PC-3 (cell line): ENCODE results near the gene PPIC. TPM values are rescaled to one million over a fixed set of nuclear protein-coding genes. Genes with fewer than 3 reads are reported as not detected.
A peak's percentile ranks its signal among the peaks of the same experiment; 100 is the strongest.

Experiments
- ATAC-seq: fragments of 200-7000 bp; cut with Tn5 transposase; 2 replicates; pipeline ENCODE4 v1.9.1; 2020; ENCODE audit warnings: mild to moderate bottlenecking, moderate library complexity
- BruUV-seq: library from RNA; stranded (reverse); fragments of 400-500 nt; replicated peaks from 2 replicates; lab custom pipeline; 2021; lab: Mats Ljungman, UMichigan
- CTCF ChIA-PET: fragments of 300-600 bp; sonication (Branson Sonifier 250); formaldehyde crosslinking; loops from one replicate; lab custom pipeline; 2022; ENCODE audit warnings: antibody characterized with exemption; lab: Charles Lee
- POLR2A ChIA-PET: fragments of 300-600 bp; sonication (Branson Sonifier 250); formaldehyde crosslinking; loops from one replicate; lab custom pipeline; 2022; ENCODE audit warnings: antibody characterized with exemption; ENCODE audit not compliant: unreplicated experiment; lab: Charles Lee
- DNase-seq: peaks from one replicate; pipeline ENCODE4 v3.0.0-alpha.2; 2015
- H2AFZ ChIP-seq: fragments of 300-600 bp; sonication (generic); 2 replicates; pipeline ENCODE4 v1.6.0; 2016; ENCODE audit warnings: antibody characterized with exemption, low read length
- H3F3A ChIP-seq: fragments of 300-600 bp; sonication (generic); one replicate; pipeline ENCODE4 v1.6.0; 2017; ENCODE audit warnings: antibody characterized with exemption, low read length, control low read depth, mild to moderate bottlenecking; ENCODE audit not compliant: unreplicated experiment
- H3K27ac ChIP-seq: fragments of 300-600 bp; sonication (generic); 2 replicates; pipeline ENCODE4 v1.5.1; 2016; ENCODE audit warnings: mild to moderate bottlenecking, low read length
- H3K27me3 ChIP-seq: fragments of 300-600 bp; sonication (generic); 2 replicates; pipeline ENCODE4 v1.6.1; 2016; ENCODE audit warnings: low read length, mixed read lengths
- H3K36me3 ChIP-seq: fragments of 300-600 bp; sonication (generic); 2 replicates; pipeline ENCODE4 v1.6.1; 2016; ENCODE audit warnings: low read depth, mixed run types, low read length, mixed read lengths
- H3K4me1 ChIP-seq: fragments of 300-600 bp; sonication (generic); 2 replicates; pipeline ENCODE4 v1.5.1; 2016; ENCODE audit warnings: low read length; ENCODE audit not compliant: insufficient read depth
- H3K4me2 ChIP-seq: fragments of 300-600 bp; sonication (generic); 2 replicates; pipeline ENCODE4 v1.6.0; 2016; ENCODE audit warnings: low read length
- H3K4me3 ChIP-seq: fragments of 300-600 bp; sonication (generic); 2 replicates; pipeline ENCODE4 v1.5.1; 2016; ENCODE audit warnings: mild to moderate bottlenecking, low read length, mixed read lengths
- H3K79me2 ChIP-seq: fragments of 300-600 bp; sonication (generic); 2 replicates; pipeline ENCODE4 v1.6.1; 2017; ENCODE audit warnings: low read length, mixed read lengths
- H3K9ac ChIP-seq: fragments of 300-600 bp; sonication (generic); 2 replicates; pipeline ENCODE4 v1.6.0; 2016; ENCODE audit warnings: mild to moderate bottlenecking, low read length
- H3K9me2 ChIP-seq: fragments of 300-600 bp; sonication (generic); replicated peaks from 2 replicates; pipeline ENCODE4 v1.6.1; 2016; ENCODE audit warnings: mixed run types, low read length, mixed read lengths
- H3K9me3 ChIP-seq: fragments of 300-600 bp; sonication (generic); 2 replicates; pipeline ENCODE4 v1.6.1; 2016; ENCODE audit warnings: low read length, mixed read lengths
- H4K20me1 ChIP-seq: fragments of 300-600 bp; sonication (generic); 2 replicates; pipeline ENCODE4 v1.6.1; 2016; ENCODE audit warnings: low read length, mixed read lengths
- EZH2 ChIP-seq: fragments of 300-600 bp; sonication (generic); IDR thresholded peaks from one replicate; pipeline ENCODE4 v1.6.1; 2017; ENCODE audit warnings: antibody characterized with exemption, mild to moderate bottlenecking, low read length; ENCODE audit not compliant: unreplicated experiment
- EZH2phosphoT487 ChIP-seq: fragments of 300-600 bp; sonication (generic); IDR thresholded peaks from 2 replicates; pipeline ENCODE4 v1.6.1; 2018; ENCODE audit warnings: mild to moderate bottlenecking, antibody characterized with exemption, low read length, borderline replicate concordance
- intact Hi-C: fragments of 100-400 bp; cut with micrococcal nuclease; formaldehyde crosslinking; loops from 2 replicates; pipeline ENCODE4 v1.9.0; 2023
- total RNA-seq: library from RNA; depleted of rRNA; stranded (reverse); fragments of >200 nt; gene quantifications from 2 replicates; pipeline ENCODE4 v1.2.3, GENCODE V29; 2014
- TF ChIP-seq, protein P1 (sequence below): fragments of 300-600 bp; sonication (generic); conservative IDR thresholded peaks from 2 replicates; pipeline ENCODE4 v1.5.1; 2017; ENCODE audit warnings: antibody characterized with exemption, low read depth, mild to moderate bottlenecking, low read length

The PPIC gene
- total RNA-seq, 1 experiment from 2014 or later = 14.6 TPM

DNA sequence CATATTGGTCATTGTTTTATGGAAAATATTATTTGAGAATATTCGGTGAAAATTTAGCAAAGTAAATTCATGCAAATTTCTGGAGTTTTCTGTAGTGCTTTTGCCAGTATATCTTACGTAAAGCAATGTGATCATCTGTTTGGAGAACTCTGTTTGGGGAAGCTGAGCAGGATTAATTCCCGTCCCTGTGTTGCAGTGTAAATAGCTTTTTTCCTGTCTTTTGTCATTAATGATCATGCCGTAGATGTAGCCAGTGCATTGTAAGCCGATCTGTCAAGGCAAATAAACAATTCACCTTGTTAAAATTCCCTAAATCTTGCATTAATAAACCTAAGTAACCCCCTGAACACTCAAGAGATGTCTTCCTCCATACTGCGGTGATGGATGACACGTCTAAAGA, 39.2 kb downstream of the PPIC start:
- Histone ChIP-seq H3K4me3 (no peak overlapping the region), H2AFZ (no peak overlapping the region), H3K79me2 (no peaks in the 10 kb centered on the region), H3K27ac (no peak overlapping the region), H3K9ac (no peak overlapping the region), H3K36me3 (no peaks in the 10 kb centered on the region), H3K4me1 (no peaks in the 10 kb centered on the region), H3K9me3 (no peaks in the 10 kb centered on the region), H3F3A (no peaks in the 10 kb centered on the region), H3K4me2 (no peak overlapping the region), H3K27me3 (no peaks in the 10 kb centered on the region), H4K20me1 (no peaks in the 10 kb centered on the region), H3K9me2 (no peaks in the 10 kb centered on the region)
- TF ChIP-seq, protein P1, sequence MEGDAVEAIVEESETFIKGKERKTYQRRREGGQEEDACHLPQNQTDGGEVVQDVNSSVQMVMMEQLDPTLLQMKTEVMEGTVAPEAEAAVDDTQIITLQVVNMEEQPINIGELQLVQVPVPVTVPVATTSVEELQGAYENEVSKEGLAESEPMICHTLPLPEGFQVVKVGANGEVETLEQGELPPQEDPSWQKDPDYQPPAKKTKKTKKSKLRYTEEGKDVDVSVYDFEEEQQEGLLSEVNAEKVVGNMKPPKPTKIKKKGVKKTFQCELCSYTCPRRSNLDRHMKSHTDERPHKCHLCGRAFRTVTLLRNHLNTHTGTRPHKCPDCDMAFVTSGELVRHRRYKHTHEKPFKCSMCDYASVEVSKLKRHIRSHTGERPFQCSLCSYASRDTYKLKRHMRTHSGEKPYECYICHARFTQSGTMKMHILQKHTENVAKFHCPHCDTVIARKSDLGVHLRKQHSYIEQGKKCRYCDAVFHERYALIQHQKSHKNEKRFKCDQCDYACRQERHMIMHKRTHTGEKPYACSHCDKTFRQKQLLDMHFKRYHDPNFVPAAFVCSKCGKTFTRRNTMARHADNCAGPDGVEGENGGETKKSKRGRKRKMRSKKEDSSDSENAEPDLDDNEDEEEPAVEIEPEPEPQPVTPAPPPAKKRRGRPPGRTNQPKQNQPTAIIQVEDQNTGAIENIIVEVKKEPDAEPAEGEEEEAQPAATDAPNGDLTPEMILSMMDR = no peak
- TF ChIP-seq EZH2phosphoT487 (no peak), EZH2 (no peak)
- POLR2A ChIA-PET = no interaction called here
- ATAC-seq = peak; percentile 35; the same call in 1 of the 2 replicates
- no peak for DNase-seq
- CTCF ChIA-PET = no interaction called here
- BruUV-seq = no TSS peak
- intact Hi-C loops = no loop called here

DNA sequence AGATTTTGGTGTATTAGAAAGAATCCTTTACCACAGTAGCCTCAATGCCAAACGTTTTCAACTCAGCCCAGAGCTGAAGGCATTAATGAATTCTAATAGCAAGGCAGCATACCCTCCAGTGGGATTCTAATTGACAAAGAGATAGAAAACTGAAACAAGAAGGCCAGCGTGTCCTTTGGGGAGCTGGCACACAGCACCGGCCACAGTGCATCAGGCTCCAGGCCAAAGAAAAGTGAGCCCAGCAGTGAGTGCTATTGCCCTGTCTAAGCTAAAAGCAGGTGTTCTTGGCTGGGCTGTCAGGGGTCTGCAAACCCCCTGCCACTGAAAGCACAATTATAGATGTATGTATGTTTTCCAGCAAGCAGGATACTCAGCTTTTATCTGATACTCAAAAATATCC, 40.4 kb downstream of the PPIC start:
- no peaks in the 10 kb centered on the region for H3K9me3 ChIP-seq
- no peak overlapping the region for H2AFZ ChIP-seq
- H3K36me3 ChIP-seq = no peaks in the 10 kb centered on the region
- intact Hi-C loops = no loop called here
- ATAC-seq (no peak), DNase-seq (no peak)
- no peaks in the 10 kb centered on the region for H4K20me1 ChIP-seq
- no peak overlapping the region for H3K4me2 ChIP-seq
- TF ChIP-seq EZH2phosphoT487 (no peak), EZH2 (no peak)
- TF ChIP-seq, protein P1 = no peak
- H3K27me3 ChIP-seq = no peaks in the 10 kb centered on the region
- ChIA-PET POLR2A (no interaction called here), CTCF (no interaction called here)
- no peaks in the 10 kb centered on the region for H3F3A ChIP-seq
- H3K9ac ChIP-seq = no peak overlapping the region
- H3K79me2 ChIP-seq = no peaks in the 10 kb centered on the region
- BruUV-seq = no TSS peak
- no peak overlapping the region for H3K27ac ChIP-seq
- H3K4me1 ChIP-seq = no peaks in the 10 kb centered on the region
- no peaks in the 10 kb centered on the region for H3K9me2 ChIP-seq
- no peak overlapping the region for H3K4me3 ChIP-seq

DNA sequence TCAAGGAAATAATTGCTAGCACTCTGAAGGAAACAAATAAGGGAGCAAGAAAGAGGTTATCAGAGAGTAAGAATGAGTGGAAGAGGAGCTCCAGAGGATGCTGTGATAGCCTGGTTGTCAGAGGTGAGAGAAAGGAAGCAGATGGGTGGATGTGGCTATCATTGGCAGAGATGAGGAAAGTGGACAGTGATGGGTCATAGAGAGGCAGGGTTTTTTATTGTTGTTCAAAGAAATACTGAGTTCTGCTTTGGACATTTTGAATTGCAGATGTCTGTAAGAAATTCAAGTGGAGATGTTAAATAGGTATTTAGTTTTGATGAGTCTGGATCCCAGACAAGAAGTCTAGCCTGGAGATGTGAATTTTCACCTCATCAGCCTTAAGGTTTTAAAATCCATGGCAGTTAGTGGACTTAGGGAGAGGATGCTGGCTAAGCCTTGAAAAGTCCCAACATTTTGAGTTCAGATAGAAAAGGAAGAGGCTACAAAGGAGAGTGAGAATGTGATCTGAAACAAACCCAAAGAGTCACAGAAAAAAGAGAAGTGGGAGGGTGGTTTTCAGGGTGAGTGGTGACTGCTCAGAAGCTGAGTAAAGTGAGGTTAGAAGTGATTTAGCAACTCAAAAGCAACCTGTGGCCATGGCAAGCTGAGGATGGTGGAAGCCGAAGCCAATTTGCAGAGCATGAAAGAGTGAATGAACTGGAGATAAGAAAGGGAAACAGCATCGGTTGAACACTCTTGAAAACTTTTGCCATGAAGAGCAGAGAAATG, 50.4 kb downstream of the PPIC start:
- POLR2A ChIA-PET = no interaction called here

More for the DNA sequence above, 50.4 kb downstream of the PPIC start:
- no peaks in the 10 kb centered on the region for H3K9me2 ChIP-seq
- no peak overlapping the region for H2AFZ ChIP-seq
- no peaks in the 10 kb centered on the region for H3K4me1 ChIP-seq
- H3K27me3 ChIP-seq = no peaks in the 10 kb centered on the region
- H4K20me1 ChIP-seq = no peaks in the 10 kb centered on the region
- H3K36me3 ChIP-seq = no peaks in the 10 kb centered on the region
- H3K9ac ChIP-seq = no peak overlapping the region
- ATAC-seq = no peak
- no peaks in the 10 kb centered on the region for H3K9me3 ChIP-seq
- no peak for DNase-seq
- TF ChIP-seq, protein P1 = no peak
- TF ChIP-seq EZH2 (no peak), EZH2phosphoT487 (no peak)
- CTCF ChIA-PET = no interaction called here
- H3K27ac ChIP-seq = no peak overlapping the region
- H3K79me2 ChIP-seq = no peaks in the 10 kb centered on the region
- no peaks in the 10 kb centered on the region for H3F3A ChIP-seq
- no peak overlapping the region for H3K4me3 ChIP-seq
- H3K4me2 ChIP-seq = no peak overlapping the region
- intact Hi-C loops = no loop called here
- BruUV-seq = no TSS peak
